HG02763 (cell line): ENCODE results near the gene CHRM4.
A peak's percentile ranks its signal among the peaks of the same experiment; 100 is the strongest.

ENCODE experiments used
- ATAC-seq: cut with Tn5 transposase; IDR thresholded peaks from one replicate; pipeline ENCODE4 v1.9.1; 2021; ENCODE audit warnings: mild to moderate bottlenecking, moderate library complexity; ENCODE audit not compliant: unreplicated experiment

The CHRM4 gene

GRCh38 chr11:46369458-46370152 lies 22.0 kb downstream of the CHRM4 start:
- no peak for ATAC-seq

DNA sequence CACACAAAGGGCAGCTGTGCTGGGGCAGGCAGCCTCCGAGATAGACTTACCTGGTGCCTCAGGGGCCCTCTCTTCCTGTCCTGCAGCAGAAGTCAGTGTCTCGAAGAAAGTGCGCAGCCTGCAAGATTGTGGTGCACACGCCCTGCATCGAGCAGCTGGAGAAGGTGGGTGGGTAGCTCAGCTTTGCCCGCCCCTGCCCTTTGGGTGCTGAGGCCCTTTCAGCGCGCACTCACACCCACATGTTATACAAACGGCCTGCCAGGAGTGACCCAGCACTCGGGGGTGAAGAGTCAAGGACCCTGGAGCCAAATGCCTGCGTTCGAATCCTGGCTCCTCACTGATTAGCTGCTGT lies 23.7 kb downstream of the CHRM4 start:
- ATAC-seq, result no peak

DNA sequence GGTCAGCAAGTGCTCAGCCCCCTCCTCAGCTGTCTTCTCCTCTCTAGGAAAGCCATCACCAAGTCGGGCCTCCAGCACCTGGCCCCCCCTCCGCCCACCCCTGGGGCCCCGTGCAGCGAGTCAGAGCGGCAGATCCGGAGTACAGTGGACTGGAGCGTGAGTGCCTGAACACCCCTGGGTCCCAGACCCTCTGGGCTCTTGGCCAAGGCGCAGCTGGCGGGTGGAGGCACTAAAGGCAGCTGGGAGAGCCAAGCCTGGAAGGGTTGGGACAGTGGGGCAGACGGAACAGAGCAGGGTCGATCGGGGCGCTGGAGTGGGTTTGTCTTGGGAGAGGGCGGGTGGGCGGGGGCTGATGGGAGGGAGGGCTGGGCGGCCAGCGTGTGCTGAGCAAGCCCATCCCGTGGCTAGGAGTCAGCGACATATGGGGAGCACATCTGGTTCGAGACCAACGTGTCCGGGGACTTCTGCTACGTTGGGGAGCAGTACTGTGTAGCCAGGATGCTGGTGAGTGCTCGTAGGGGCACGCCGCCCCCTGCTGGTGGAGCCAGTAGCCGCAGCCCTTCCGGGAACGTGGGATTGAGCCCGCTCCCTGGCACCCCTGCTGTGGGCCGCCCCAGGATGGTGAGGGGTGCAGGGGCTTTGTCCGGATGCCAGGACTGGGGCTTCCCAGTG lies 24.2 kb downstream of the CHRM4 start:
- ATAC-seq, result peak; percentile 44

- no peak for ATAC-seq
These were observed 24.9 kb downstream of the CHRM4 start for GRCh38 chr11:46366661-46367161.

- ATAC-seq, result no peak
These were observed 25.3 kb downstream of the CHRM4 start for GRCh38 chr11:46366260-46366659.

GRCh38 chr11:46364791-46365190 lies 26.8 kb downstream of the CHRM4 start:
- ATAC-seq, result no peak

DNA sequence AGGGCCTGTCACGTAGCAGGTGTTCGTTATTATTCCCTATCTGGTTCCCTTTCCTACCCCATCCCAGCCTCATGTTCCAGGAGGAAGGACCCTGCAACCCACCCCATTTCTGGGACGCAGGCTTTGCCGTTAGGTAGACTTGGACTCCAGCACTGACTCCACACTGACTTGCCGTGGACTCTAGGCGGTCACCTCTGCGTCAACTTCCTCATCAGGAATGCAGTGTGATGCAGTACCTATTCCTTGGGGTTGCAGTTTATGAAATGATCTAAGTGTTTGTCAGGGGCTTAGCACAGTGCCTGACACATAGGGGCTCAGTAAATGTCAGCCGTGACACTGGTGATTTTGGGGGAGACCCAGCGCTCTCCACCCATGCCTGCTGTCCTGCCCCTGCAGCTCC lies 27.5 kb downstream of the CHRM4 start:
- no peak for ATAC-seq

DNA sequence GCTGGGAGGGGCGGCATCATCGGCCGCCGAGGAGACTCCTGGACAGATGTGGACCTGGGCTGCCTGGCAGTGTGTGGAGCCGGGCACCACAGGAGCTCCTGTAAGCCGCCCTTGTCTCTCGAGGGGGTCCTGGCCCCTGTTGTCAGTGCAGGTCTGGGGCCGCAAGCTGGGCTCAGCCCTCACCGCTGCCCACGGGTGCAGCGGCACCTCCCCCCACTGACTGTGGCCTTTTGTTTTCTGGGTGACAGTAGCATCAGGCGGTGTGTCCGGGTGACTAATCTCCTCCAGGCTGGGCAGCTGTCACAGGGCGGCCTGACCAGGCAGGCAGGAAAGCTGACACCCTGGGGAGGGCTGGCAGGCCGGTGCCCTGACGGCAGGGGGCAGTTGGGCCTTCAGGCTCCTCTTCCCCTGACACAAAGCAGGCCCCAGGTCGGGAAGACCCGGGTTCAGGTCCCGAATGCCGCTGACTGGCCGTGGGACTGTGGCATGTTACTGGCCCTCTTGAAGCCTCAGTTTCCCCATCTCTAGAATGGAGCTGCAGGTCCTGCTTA lies 28.0 kb downstream of the CHRM4 start:
- no peak for ATAC-seq

DNA sequence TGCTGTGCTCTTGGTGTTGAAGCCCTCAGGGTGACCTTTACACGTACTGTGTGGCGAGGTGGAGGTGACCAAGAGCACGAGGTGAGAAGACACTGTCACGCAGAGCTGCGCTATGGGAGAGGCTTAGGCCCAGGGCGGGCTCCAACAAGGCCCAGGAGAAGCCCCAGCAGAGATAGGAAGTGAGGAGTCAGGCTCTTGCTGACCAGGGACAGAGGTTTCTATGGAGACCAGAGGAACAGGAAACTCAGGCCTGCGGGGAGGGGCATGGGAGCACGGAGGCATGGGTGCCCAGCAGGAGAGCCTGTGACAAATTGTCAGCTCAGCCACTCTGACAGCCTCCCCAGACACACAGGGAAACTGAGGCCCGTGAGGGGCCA lies 28.6 kb downstream of the CHRM4 start:
- ATAC-seq, result no peak

- no peak for ATAC-seq
These were observed 29.2 kb downstream of the CHRM4 start for GRCh38 chr11:46362156-46363030.

GRCh38 chr11:46361283-46362155 lies 30.1 kb downstream of the CHRM4 start:
- ATAC-seq, result peak; percentile 85

DNA sequence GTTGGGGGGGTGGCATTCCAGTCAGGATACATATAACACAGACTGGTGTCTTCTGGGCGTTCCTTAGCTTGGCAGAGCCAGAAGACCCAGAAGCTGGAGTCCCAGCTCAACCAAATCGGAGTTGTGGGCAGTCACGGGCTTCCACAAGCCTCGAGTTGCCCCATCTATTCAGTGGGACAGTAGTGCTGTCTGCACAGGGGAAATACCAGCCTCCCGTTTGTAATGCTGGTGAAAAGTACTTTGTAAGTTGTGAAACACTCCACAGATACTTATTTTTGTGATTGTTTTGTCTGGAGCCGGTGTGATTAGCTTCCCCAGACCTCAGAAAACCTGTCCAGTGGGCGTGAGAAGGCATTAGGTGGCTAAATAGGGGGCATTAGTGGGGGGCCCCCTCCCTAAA lies 30.7 kb downstream of the CHRM4 start:
- no peak for ATAC-seq

DNA sequence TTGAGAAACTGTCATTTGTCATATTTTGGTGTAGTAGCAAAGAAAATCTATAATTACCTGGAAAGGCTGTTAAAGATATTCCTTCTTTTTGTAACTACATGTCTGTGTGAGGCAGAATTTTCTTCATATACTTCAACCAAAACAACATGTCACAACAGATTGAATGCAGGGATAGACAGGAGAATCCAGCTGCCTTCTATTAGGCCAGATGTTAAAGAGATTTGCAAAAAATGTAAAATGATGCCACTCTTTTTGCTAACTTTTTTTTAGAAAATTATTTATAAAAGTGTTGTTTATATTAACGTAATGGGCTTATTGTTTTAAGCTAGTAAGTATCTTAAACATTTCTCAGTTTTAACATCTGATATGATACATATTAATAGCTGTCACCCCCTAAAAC lies 31.6 kb downstream of the CHRM4 start:
- no peak for ATAC-seq

- no peak for ATAC-seq
These were observed 34.1 kb downstream of the CHRM4 start for GRCh38 chr11:46357483-46357936.

DNA sequence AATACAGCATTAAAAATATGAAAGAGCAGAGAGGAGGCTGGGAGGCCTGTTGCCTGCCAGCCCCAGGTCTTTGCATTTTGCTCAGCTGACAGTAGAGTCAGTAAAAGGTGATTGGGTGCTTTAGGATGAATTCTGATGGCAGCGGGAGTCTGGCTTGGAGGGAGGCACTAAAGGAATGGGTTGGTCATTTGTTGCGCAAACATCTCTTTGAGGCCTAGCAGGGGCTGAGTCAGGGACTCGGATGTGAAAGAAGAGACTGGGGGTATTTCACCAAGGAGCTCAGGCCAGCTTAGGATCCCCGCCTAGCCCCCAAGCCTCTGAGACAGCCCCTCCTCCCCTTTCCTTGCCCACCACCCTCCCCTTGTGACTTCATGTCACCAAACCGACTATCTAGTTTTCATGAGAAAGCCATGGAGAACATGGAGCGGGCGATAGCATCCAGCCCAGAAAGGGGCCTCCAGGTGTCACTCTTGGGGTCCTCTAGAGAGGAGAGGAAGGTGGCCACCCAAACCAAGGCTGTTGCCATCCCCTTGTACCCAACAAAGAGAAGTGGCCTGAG lies 34.6 kb downstream of the CHRM4 start:
- ATAC-seq, result no peak

DNA sequence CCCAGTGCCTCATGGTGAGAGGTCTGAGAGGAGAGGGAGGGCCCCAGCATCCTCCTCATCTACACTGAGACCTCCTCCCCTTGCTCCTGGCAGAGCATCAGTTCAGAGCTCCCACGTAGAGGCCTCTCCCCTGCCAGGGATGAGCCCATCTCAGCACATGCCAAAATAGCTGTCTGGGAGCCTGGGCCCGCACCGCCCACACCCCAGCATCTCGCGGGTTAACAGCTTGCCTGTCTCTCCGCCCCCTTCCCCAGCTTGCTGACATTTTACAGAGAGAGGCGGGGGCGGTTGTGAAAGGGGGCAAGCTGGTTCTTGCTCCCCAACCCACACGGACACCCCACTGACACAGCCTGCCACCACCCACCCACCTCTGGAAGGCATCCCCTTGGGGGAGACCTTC lies 37.9 kb downstream of the CHRM4 start:
- ATAC-seq, result no peak

DNA sequence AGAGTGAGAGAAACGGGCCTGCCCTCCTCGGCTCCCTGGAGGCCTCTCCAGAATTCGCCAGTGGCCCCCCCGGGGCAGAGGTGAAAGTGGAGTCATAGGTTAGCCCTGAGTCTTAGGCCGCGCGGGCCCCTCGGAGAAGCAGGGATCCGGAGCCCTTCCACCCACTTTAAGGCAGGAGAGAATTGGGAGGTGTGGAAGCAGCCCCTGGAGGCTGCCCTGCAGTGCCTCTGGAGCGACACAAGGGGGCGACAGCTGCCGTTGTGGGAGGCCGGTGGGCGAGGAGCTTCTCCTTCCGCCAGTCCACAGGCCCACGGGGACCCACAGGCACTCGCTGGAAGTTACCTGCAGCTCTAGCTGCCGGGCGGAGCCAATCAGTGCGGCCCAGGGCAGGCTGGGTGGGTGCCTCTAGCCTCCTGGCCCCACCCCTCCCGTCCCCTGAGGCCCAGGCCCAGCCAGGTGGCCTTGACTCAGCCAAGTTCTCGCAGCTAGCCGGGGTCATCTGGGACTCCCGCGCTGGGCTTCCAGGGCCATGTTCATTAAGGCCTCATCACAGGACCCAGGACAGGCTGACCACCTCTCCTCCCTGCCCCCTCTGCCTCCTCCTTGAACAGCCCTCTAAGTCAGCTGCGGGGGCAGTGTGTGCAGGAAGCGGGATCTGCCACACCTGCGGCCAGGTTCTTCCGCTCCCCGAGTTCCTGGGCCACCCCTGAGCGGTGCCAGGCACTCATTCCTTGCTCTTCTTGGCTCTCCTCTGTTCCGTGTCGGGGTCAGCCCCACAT lies 39.3 kb downstream of the CHRM4 start:
- no peak for ATAC-seq

GRCh38 chr11:46351606-46352005 lies 40.0 kb downstream of the CHRM4 start:
- ATAC-seq, result no peak

DNA sequence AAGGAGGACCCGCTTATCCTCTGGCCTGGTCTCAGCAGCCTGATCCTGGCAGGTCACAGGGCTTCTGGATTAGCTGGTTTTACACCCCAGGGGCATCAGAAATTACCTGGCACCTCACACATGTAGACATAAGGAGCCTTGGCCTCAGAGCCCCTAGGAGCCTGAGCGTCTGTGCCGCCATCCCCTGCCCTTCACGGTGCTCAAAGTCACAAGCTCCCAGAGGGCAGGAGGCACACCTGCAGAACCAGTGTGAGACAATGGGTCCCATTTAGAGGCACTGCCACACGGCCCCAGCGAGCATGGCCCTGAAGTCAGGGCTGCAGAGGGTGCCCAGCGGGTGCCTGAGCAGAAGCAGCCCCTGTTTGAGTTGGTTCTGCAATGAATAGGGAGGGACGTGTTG lies 40.4 kb downstream of the CHRM4 start:
- no peak for ATAC-seq
